Neural progenitor cell (in vitro differentiated cells): Measurements from ENCODE around the gene TNS3.

Experiments used
- CTCF ChIP-seq: fragments of 200-600 bp; sonication (generic); IDR thresholded peaks from 2 replicates; pipeline ENCODE4 v1.5.1; 2017; ENCODE audit warnings: antibody characterized with exemption, mild to moderate bottlenecking
- EZH2 ChIP-seq: fragments of 200-600 bp; sonication (generic); IDR thresholded peaks from 2 replicates; pipeline ENCODE4 v1.6.1; 2017; ENCODE audit warnings: antibody characterized with exemption, mild to moderate bottlenecking, moderate library complexity
- EZH2phosphoT487 ChIP-seq: fragments of 200-600 bp; sonication (generic); IDR thresholded peaks from 2 replicates; pipeline ENCODE4 v1.6.1; 2017; ENCODE audit warnings: antibody characterized with exemption

- TF ChIP-seq EZH2 (no peak), CTCF (no peak), EZH2phosphoT487 (no peak)
These were observed 15.5 kb upstream of the TNS3 start for GRCh38 chr7:47597379-47597778.
